Thymus (tissue), 11 donors: ENCODE data around the gene DTX2. TPM values are rescaled to one million over a fixed set of nuclear protein-coding genes. Genes with fewer than 3 reads are reported as not detected.
"Not testable (repeated sequence)": the region's sequence is repeated elsewhere in the genome, so short reads cannot be mapped to it uniquely, and the experiment has no call there.

Experiments
- DNase-seq, 9 donors: peaks; one replicate each; pipeline ENCODE4 v3.0.0-alpha.2; 2013; ENCODE audit warnings: low spot score in 9 of 9, low read depth in 6 of 9, missing footprints in 1 of 9
- H3K27ac ChIP-seq, 2 donors: one replicate each; pipeline ENCODE4 v1.5.1; 2013; ENCODE audit warnings: control low read depth in 1 of 2, low read depth in 1 of 2, low read length in 1 of 2, mild to moderate bottlenecking in 1 of 2, moderate library complexity in 1 of 2
- H3K27me3 ChIP-seq, 2 donors: one replicate each; pipeline ENCODE4 v1.5.1; 2013; ENCODE audit warnings: low read length in 1 of 2; ENCODE audit not compliant: control insufficient read depth in 2 of 2, insufficient read depth in 1 of 2
- H3K36me3 ChIP-seq, 2 donors: one replicate each; pipeline ENCODE4 v1.5.1; 2013; ENCODE audit warnings: low read length in 1 of 2, mild to moderate bottlenecking in 1 of 2, moderate library complexity in 1 of 2; ENCODE audit not compliant: control insufficient read depth in 2 of 2, insufficient read depth in 2 of 2
- H3K4me1 ChIP-seq, 2 donors: one replicate each; pipeline ENCODE4 v1.5.1; 2013; ENCODE audit warnings: low read length in 2 of 2; ENCODE audit not compliant: control insufficient read depth in 2 of 2, insufficient read depth in 2 of 2
- H3K4me3 ChIP-seq, 2 donors: one replicate each; pipeline ENCODE4 v1.5.1; 2013; ENCODE audit warnings: low read length in 2 of 2, control low read depth in 1 of 2, mild to moderate bottlenecking in 1 of 2
- H3K9me3 ChIP-seq, 2 donors: one replicate each; pipeline ENCODE4 v1.5.1; 2013; ENCODE audit warnings: low read length in 1 of 2, mild to moderate bottlenecking in 1 of 2; ENCODE audit not compliant: control insufficient read depth in 2 of 2, insufficient read depth in 1 of 2
- WGBS: extraction: QIAGEN DNeasy Blood & Tissue Kit; methylation state at CpG from one replicate; pipeline ENCODE4 v1.1.7; 2013; 5-methylcytosine and 5-hydroxymethylcytosine counted together
- polyA plus RNA-seq: library from polyadenylated mRNA; stranded (reverse); fragments of 200-250 nt; gene quantifications from one replicate; pipeline ENCODE4 v1.2.3, GENCODE V29; 2013
- total RNA-seq: library from RNA; stranded (reverse); fragments of 120-200 nt; gene quantifications from one replicate; pipeline ENCODE4 v1.2.4, GENCODE V29; 2013
- donor health status: healthy.

The DTX2 gene
- total and polyA plus RNA-seq, 2 donors: 7.9 to 50.3 TPM

DNA sequence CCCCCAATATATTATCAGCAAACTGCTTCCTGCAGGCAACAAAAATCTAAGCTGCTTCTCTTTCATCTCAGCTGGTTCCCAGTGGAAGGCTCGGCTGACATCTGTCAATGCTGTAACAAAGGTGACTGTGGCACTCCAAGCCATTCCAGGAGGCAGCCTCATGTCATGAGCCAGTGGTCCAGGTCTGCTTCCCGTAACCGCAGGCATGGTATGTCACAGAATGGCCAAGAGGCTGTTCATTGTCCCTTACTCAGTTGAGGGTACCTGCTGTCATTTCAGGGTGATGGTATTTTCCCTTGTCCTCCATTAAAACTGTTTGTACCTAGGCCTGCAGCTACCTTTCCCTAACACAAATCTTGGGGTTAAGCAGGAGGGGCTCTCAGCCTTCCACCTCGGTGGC, 21.1 kb upstream of the DTX2 start:
- H3K27me3 ChIP-seq, H3K4me1 ChIP-seq, DNase-seq, H3K9me3 ChIP-seq, H3K36me3 ChIP-seq, H3K4me3 ChIP-seq, H3K27ac ChIP-seq: not testable (repeated sequence)
- WGBS: 95% methylated on average over 4 of the region's 4 CpGs

DNA sequence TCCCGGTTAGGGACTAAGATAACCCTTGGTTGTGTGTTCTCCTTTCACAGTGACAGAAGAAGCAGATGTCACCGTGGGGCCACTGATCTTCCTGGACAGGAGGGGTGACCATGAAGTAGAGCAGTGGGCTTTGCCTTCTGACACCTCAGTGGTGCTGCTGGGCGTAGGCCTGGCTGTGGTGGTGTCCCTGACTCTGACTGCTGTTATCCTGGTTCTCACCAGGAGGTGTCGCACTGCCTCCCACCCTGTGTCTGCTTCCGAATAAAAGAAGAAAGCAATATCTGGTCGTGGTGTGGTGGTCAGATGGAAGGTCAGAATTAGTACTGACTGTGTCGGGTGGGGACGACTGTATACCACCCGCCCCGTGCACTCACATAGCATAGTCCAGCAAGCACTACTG, 19.7 kb upstream of the DTX2 start:
- not testable (repeated sequence) for H3K27ac ChIP-seq, H3K36me3 ChIP-seq, H3K4me1 ChIP-seq, DNase-seq, H3K9me3 ChIP-seq, H3K4me3 ChIP-seq, H3K27me3 ChIP-seq
- WGBS: 70% methylated on average over 2 of the region's 10 CpGs

DNA sequence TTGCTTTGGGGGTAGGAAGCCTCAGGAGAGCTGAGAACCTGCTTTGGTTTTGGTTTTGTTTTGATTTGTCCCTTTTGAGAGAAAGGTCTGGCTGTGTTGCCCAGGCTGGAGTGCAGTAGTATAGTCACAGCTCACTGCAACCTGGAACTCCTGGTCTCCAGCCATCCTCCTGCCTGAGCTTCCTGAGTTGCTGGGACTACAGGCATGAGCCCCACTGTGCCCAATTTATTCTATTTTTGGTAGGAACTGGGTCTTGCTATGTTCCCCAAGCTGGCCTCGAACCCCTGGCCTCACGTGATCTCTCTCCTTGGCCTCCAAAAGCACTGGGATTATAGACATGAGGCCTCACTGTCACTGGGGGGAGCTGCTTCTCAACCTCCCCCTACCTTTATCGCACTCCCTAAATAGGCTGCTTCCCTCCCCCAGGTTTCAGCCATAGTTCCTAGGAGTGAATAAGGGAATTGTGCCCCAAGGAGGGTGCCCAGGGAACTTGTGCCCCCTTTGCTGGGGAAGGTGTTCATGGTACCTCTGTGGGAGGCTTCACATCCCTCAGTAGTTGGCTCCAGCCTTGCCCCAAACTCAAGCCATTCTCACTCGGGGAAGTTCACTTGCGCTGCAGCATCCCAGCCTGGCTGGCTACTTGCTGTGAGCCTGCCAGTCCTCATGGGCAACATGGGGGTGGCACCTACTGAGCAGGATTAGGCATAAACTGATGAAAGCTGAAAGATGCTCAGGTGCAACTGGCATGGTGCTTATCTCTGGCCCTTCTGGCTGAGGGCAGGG, 18.7 kb upstream of the DTX2 start:
- DNase-seq, H3K27me3 ChIP-seq, H3K4me3 ChIP-seq, H3K9me3 ChIP-seq, H3K27ac ChIP-seq, H3K4me1 ChIP-seq, H3K36me3 ChIP-seq: not testable (repeated sequence)
- over 99% methylated on average over 5 of the region's 5 CpGs for WGBS

DNA sequence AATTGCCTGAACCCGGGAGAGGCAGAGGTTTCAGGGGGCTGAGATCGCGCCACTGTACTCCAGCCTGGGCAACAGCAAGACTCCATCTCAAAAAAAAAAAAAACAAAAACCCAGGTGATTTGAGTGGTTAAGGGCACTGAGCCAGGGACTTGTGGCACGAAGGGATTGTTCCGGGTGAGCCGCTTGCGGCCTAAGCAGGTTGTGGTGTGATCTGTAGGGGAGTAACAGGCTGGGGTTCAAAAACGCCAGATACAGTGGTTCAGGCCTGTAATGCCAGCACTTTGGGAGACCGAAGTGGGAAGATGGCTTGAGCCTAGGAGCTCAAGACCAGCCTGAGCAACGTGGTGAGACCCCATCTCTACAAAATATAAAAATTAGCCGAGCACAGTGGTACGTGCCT, 17.7 kb upstream of the DTX2 start:
- H3K4me1 ChIP-seq, DNase-seq, H3K9me3 ChIP-seq, H3K36me3 ChIP-seq, H3K27me3 ChIP-seq, H3K27ac ChIP-seq, H3K4me3 ChIP-seq: not testable (repeated sequence)
- 23% methylated on average over 10 of the region's 12 CpGs for WGBS

DNA sequence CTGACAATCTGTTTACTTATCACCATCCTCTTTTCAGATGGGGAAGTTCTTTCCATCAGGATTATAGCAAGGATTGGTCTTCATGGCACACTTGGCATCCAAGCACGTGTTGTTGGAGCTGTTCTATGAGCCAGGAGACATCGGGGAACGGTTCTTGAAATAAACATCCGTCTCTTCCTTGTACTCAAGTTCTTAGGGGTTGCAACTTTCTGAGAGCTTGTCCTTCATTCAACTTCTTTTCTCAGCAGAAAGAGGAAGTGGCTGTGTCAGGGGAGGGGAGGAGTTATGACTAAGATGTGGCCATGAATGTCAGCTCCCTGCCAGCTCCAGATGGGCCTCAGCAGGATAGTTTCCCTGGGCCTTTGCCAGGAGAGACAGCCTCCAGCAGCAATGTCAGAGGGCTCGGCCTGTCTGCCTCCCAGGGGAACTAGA, 15.9 kb upstream of the DTX2 start:
- H3K4me1 ChIP-seq, H3K27me3 ChIP-seq, H3K36me3 ChIP-seq, H3K4me3 ChIP-seq, H3K9me3 ChIP-seq: not testable (repeated sequence)
- WGBS: 0% methylated on average over 4 of the region's 5 CpGs
- H3K27ac ChIP-seq: peak overlapping the region; percentile 91 to 92
- peak in 6 of 9 donors; percentile 18 to 64 (median 40) for DNase-seq

DNA sequence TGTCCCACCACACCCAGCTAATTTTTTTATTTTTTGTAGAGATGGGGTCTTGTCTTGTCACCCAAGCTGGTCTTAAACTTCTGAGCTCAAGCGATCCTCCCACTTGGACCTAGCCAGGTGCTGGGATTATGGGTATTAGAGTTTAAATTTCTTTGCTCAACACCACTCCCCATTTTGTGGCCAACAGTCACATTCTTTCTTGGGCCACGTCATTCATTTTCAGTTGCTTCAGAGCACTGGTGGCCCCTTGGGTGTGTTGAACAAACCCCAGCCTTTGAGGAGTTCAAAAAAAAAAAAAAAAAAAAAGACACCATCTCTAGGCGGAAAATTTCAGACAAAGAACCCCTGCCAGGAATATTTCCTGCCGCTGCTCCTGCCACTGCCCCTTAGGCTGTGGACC, 4.5 kb upstream of the DTX2 start:
- H3K4me3 ChIP-seq, H3K27me3 ChIP-seq, H3K27ac ChIP-seq, H3K4me1 ChIP-seq, H3K36me3 ChIP-seq, H3K9me3 ChIP-seq, DNase-seq: not testable (repeated sequence)
- no CpG with 5 or more reads among the region's 4 CpGs for WGBS

DNA sequence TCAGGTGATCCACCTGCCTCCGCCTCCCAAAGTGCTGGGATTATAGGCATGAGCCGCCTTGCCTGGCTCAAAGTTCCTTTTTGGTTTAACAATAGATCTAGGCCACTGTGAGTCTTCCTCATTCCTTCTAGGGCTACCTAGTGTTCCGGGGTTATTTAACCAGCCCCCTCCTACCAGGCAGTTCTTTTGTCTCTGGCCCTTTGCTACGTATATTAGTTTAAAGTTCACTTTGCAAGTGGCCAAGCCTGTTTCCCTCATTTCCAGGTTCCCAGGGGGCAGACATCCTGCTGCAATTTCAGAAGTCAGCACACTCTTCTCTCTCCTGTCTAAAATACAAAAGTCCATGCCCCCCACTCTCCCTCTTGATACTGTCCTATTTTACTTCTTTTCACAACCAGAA, 3.0 kb upstream of the DTX2 start:
- H3K4me3 ChIP-seq, DNase-seq, H3K36me3 ChIP-seq, H3K4me1 ChIP-seq, H3K27ac ChIP-seq, H3K27me3 ChIP-seq, H3K9me3 ChIP-seq: not testable (repeated sequence)
- 89% methylated on average over 1 of the region's 4 CpGs for WGBS

DNA sequence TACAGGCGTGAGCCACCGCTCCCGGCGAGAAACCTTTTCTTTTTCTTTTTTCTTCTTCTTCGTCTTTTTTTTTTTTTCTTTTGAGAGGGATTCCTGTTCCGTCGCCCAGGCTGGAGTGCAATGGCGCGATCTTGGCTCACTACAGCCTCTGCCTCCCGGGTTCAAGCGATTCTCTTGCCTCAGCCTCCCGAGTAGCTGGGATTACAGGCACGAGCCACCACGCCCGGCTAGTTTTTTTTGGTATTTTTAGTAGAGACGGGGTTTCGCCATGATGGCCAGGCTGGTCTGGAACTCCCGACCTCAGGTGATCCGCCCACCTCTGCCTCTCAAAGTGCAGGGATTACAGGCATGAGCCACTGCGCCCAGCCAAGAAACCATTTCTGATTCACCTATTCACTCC, 742 bp upstream of the DTX2 start:
- not testable (repeated sequence) for H3K27me3 ChIP-seq, H3K36me3 ChIP-seq, H3K9me3 ChIP-seq, H3K4me1 ChIP-seq, H3K27ac ChIP-seq, DNase-seq, H3K4me3 ChIP-seq
- WGBS: 95% methylated on average over 14 of the region's 20 CpGs

DNA sequence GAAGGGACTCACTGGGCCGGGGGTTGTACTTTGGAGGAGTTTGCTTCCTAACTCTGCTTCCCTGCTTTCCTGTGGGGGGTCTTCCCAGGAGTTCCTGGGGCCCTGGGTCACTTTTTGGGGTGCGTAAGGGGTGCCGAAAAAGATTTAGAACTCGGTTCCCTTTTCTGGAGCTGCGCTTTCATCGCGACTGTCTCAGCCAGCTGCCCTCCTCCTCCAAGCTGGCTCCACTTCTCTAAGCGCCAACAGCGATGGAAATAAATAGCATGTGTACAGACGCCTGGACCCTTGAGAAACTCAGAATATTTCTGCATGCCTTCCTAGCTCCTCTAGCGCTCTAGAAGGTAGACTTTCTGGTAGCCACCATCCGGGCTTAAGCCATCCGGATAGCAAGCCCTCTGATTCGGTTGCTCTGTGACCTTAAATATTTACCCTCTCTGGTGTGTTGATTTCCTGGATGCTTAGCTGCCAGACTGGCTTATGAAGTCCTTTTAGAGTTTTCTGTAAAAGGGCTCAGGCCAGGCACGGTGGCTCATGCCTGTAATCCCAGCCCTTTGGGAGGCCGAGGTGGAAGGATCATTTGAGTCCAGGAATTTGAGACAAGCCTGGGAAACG, 868 bp downstream of the DTX2 start:
- not testable (repeated sequence) for H3K4me1 ChIP-seq, H3K27me3 ChIP-seq, H3K36me3 ChIP-seq, H3K4me3 ChIP-seq, H3K27ac ChIP-seq, H3K9me3 ChIP-seq, DNase-seq
- no CpG with 5 or more reads among the region's 17 CpGs for WGBS
